SK-N-MC (cell line): ENCODE measurements around the gene DGKI.

Source experiments
- EZH2 ChIP-seq: fragments of 200-600 bp; sonication (generic); IDR thresholded peaks from one replicate; pipeline ENCODE4 v1.6.1; 2017; ENCODE audit warnings: antibody characterized with exemption
- FOXP2 ChIP-seq: optimal IDR thresholded peaks from 2 replicates; pipeline ENCODE3; 2011; ENCODE audit warnings: mild to moderate bottlenecking, moderate library complexity; ENCODE audit not compliant: insufficient read depth; ENCODE audit errors: extremely low read length, control extremely low read depth
- POLR2AphosphoS5 ChIP-seq: IDR thresholded peaks from 2 replicates; pipeline ENCODE4 v1.6.1; 2012; ENCODE audit warnings: mild to moderate bottlenecking, low read depth, low read length, borderline replicate concordance

DNA sequence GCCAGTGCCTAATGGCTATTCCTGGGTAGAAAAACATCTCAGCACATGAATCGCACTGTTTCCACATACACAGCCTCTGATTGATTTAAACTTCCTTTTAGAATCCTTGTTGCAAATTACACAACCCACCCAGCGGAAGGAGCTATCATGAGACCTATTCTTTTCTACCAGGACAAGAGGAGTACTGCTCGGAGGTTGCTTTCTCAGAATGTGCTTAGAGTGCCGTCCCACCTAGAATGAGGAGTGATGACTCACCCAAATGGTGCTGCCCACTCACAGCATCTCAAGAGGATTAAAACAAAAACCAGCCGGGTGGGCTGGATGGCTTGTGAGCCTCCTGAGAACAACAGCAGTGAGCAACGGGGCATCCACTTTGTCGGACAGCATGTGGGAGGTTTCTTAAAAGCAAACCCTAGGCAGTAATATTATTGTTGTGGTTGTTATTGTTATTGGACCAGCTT is 128.9 kb downstream of the DGKI start:
- TF ChIP-seq POLR2AphosphoS5 (no peak), FOXP2 (no peak), EZH2 (no peak)
